HG03095 (cell line): Measurements from ENCODE around the gene DHDDS.
"Not testable (repeated sequence)": the region's sequence is repeated elsewhere in the genome, so short reads cannot be mapped to it uniquely, and the experiment has no call there.

Source experiments
- ATAC-seq: cut with Tn5 transposase; IDR thresholded peaks from one replicate; pipeline ENCODE4 v1.9.1; 2021; ENCODE audit warnings: moderate library complexity; ENCODE audit not compliant: unreplicated experiment

The DHDDS gene, protein sequence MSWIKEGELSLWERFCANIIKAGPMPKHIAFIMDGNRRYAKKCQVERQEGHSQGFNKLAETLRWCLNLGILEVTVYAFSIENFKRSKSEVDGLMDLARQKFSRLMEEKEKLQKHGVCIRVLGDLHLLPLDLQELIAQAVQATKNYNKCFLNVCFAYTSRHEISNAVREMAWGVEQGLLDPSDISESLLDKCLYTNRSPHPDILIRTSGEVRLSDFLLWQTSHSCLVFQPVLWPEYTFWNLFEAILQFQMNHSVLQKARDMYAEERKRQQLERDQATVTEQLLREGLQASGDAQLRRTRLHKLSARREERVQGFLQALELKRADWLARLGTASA

DNA sequence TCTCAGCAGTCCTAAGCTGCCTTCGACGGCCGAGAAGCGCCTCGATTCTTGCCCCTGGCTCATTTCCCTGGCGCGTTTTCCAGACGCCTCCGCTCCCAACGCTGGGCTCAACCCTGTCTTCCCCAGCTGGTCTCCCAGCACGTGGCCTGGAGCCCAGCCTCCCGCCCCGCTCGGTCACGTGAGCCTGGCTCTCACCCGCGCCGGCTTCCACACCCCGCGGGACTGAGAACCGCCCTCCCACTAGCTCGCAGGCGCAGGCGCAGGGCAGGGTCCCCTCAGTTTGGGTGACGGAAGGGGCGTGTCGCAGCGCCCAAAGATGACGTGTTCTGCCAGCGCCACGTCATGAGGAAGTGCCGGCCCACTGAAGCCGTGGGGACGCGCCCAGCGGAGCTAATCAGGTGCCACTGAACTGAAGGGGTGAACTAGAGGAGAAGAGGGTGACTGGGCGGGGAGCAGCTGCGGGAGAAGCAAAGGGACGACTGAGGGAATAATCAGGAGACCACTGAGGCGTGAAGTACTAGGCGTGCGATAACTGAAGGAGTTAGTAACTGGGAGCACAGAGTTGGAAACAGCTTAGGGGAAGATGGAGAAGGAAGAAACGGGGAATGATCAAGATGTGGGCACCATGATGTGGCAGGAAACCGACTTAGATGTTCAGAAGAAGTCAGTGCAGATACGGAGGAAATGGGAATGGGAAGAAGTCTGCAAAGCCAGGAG lies at the start of gene DHDDS:
DHDDS (plus strand) TSS at position 343 of the 717 bp plus-strand sequence. CDS start 625 bp downstream, outside the sequence.
- ATAC-seq: peak; percentile 84

DNA sequence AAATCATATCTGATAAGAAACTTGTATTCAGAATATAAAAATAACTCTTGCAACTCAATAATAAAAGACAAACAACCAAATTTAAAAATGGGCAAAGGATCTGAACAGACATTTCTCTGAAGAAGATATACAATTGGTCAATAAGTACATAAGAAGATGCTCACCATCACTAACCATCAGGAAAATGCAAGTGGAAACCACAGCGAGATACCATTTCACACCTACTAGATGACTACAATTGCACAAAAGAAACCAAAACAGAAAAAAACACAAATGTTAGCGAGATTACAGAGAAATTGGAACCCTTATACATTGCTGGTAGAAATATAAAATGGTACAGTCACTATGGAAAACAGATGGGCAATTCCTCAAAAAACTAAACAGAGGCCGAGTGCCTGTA lies 48.0 kb upstream of the DHDDS start:
- ATAC-seq: no peak

DNA sequence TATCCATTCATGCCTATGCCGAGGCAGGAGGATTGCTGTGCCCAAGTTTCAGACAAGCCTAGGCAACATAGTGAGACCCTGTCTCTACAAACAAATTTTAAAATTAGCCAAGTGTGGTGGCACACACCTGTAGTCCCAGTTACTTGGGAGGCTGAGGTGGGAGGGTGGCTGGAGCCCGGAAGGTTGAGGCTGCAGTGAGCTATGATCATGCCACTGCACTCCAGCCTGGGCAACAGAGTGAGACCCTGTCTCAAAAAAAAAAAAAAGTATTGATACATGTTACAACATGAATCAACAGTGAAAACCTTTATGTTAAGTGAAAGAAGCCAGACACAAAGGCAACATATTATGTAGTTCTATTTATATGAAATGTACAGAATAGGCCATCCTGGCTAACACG lies 47.1 kb upstream of the DHDDS start:
- ATAC-seq: not testable (repeated sequence)

DNA sequence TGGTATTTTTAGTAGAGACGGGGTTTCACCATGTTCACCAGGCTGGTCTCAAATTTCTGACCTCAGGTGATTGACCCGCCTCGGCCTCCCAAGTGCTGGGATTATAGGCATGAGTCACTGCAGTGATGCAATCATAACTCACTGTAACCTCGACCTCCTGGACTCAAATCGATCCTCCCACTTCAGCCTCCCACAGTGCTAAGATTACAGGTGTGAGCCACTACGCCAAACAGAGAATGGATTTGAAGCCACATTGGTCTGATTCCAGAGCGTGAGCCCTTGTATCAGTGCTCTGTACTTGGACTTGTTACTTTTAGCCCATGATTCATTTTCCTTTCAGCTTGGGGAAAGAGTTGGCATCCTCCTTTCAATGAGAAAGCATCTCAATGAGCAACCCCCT lies 44.7 kb upstream of the DHDDS start:
- no peak for ATAC-seq

DNA sequence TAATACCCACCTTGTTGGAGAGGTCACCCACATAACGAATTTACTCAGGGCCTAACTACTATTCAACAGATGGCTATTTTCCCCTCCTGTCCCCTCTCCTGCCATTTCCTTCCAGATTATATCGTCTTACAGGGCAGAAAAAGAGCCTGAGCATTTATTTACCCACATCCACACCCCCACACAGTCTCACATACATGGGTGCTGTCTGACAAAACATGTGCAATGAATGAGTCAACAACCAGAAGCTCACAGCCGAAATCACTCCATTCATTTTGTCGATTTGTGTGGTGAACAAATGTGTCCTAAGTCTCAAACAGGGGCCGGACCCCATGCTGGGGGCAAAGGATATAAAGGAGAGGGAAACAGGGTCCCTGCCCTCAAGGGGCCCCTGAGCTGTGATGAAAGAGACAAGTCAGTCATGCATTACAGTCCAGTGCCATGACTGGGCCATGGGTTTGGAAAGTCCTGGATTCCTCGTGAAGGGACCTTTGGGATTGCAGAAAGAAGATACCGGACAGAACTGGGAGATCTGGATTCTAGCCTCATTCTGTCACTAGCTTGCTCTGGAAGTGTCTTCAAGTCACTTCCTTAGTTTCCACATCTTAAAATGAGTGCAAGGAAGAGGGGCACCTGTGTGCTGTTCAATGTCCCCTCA lies 43.2 kb upstream of the DHDDS start:
- no peak for ATAC-seq

DNA sequence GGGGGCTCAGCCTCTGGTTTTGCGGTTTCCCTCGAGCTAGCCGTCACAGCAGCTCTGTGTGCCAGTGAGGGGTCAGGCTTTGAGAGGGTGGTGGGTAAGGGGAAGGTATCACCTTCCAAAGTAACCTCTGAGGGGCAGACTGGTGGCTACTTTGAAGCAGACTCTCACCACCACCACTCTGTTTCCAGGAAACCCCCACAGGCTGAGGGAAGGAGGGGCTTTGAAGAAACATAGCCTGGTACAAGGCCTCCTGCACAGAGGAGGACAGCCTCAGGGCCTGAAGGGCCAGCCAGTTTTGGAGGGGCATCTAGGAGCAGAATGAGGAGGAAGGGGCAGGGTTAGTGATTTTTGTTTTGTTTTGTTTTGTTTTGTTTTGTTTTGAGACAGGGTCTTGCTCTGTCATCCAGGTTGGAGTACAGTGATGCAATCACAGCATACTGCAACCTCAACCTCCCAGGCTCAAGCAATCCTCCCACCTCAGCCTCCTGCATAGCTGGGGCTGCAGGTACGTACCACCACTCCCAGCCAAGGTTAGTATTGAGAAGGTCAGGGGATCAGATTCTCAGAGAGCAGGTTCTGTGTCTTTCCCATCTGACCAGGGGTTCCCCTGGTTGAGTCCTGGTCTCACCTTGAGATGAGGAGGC lies 42.4 kb upstream of the DHDDS start:
- no peak for ATAC-seq

DNA sequence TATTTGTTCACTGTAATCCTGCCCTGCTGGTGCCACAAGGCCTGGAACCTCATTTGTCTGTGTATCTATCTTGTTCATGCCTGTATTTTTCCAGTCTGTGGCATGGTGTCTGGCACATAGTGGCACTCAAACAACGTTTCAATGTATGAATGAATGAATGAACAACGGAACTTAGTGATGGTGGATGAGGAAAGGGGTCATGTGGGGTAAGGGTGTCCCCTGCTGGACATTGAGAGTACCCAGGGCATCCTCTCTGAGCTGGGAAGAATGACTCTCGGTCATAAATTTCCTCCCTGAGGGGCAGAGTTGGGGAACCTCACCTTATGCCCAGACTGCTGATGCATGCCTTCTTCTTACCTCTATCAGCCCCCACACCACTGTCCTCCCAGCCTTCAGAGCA lies 40.7 kb upstream of the DHDDS start:
- ATAC-seq: no peak

DNA sequence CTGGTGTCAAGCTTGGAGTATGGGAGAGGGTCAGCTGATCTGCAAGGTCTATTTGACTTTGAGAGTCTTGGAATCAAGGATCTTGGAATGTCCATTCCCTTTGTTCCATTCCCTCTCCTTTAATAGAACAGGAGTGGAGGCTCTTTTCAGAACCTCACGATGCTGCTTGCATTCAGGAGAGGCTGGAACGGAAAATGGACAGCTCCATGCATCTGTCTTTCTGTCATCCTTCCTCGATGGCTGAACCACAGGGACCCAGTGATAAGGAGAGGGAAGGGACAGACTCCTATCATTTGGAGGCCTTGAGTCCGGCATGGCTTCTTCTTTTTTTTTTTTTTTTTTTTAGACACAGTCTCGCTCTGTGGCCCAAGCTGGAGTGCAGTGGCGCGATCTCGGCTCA lies 36.4 kb upstream of the DHDDS start:
- ATAC-seq: no peak

DNA sequence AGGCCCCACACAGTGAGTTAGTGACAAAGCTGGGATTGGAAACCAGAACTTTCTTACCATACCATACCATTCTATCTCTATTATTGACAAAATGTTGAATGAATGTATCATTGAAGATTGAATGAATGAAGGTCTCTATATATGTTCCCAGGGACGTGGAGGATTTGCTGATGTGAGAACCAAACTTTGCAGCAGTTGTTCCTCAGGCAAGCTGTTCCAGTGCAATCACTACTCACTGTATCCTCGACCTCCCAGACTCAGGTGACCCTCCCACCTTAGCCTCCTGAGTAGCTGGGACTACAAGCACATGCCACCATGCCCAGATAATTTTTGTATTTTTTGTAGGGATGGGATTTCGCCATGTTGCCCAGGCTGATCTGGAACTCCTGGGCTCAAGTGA lies 33.1 kb upstream of the DHDDS start:
- ATAC-seq: no peak

DNA sequence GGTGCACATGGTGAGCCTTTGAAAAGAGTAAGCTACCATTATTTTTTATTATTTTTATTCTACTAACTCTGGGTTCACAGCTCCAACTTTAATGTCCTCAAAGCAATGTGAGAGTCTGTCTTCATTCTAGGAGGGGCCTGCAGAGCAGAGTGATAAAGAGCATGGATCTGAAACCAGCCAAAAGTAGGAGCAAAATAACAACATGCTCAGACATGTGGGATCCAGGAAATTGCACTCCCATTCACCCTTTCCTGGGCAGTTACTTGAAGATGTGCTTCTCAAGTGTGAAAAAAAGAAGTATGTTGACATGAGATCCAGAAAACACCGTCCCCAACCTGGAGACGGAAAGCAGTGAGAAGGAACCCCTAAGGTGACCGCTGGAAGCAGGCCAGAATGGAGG lies 30.2 kb upstream of the DHDDS start:
- ATAC-seq: no peak

DNA sequence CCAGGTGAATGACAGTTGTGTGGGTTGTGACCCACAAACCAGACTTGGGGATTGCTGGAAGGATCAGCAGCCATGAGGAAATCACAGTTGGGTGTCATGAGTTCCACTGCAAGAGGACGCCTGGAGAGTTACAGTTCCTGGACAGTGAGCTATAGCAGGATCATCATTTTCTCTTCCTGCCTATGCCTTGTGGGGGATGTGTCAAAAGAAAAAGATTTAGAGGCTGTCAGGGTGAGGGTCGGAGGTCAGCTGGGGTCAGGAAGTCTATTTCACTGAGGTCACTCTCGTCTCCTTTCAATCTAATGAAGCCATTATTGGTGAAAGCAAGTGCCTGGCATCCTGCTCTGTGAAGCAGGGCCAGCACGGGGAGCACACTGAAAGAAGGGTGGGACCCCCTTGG lies 28.5 kb upstream of the DHDDS start:
- ATAC-seq: no peak

DNA sequence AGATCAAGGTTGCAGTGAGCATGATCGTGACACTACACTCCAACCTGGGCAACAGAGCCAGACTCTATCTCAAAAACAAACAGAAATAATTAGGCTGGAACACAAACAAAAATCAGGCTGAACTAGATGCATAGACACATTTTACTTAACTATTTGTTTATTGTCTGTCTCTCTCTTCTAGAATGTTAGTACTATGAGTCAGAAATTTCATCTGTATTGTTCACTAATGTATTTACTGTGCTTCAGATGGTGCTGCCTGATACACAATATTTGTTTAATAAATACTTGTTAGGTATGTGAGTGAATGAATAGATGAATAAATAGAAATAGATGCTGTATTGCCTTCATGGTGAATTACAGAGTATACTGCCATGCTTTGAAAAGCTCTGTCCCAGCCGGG lies 27.5 kb upstream of the DHDDS start:
- ATAC-seq: no peak

DNA sequence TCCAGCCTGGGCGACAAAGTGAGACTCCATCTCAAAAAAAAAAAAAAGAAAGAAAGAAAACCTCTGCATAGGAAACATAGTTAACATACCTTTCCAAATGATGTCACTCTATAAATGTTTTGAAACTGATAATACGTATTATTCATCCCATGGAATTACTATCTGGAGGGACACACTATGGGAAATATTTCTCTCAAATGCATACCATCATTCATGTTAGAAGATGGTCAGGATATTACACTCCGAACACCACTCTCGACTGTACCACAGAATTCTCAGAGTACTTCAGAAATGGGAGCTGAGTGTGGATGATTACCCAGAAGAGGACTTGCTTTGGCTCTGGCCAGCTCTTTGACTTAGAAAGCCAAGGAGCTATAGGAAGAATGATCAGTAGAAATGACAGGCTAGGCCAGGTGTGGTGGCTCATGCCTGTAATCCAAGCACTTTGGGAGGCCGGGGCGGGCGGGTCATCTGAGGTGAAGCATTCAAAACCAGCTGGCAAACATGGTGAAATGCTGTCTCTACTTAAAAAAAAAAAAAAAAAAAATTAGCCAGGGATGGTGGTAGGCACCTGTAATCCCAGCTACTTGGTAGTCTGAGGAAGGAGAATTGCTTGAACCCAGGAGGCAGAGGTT lies 26.7 kb upstream of the DHDDS start:
- no peak for ATAC-seq

DNA sequence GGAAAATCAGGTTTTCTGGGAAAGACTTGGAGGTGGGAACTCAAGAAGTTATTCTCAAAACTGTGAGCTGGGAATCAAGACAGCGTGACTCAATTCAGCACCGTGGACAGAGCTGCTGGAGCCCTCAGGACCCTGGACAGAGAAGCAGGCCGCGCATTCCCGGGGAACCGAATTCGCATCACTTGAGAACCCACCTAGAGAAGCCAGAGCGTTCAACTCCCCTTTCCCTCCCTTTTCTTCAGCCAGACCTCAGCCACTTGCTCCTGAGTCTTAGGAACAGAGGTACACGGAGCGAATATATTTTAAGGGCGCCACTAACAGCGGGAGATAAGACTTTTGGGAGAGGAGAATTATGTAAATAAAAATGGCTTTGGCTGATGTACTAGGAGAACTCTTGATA lies 23.5 kb upstream of the DHDDS start:
- ATAC-seq: no peak

DNA sequence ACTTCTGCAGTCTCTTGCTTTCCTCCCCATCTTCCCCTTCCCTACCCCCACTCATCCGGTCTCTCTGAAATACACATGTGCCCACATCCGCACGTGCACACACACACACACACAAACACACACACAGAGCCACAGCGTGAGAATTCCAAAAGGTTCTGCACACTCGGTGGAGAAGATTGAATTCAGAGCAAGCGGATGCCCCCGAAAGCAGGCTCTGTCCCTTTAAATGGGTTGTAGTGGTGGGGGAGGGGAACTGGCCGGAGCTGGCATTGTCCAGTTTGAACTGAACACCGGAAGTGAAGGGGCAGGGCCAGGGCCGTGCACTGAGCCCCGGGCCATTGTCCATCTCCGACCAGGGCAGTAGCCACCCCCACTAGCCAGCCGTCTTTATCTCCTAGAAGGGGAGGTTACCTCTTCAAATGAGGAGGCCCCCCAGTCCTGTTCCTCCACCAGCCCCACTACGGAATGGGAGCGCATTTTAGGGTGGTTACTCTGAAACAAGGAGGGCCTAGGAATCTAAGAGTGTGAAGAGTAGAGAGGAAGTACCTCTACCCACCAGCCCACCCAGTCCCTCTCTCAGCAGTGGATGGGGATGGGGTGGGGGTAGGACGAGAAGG lies 22.8 kb upstream of the DHDDS start:
- no peak for ATAC-seq

DNA sequence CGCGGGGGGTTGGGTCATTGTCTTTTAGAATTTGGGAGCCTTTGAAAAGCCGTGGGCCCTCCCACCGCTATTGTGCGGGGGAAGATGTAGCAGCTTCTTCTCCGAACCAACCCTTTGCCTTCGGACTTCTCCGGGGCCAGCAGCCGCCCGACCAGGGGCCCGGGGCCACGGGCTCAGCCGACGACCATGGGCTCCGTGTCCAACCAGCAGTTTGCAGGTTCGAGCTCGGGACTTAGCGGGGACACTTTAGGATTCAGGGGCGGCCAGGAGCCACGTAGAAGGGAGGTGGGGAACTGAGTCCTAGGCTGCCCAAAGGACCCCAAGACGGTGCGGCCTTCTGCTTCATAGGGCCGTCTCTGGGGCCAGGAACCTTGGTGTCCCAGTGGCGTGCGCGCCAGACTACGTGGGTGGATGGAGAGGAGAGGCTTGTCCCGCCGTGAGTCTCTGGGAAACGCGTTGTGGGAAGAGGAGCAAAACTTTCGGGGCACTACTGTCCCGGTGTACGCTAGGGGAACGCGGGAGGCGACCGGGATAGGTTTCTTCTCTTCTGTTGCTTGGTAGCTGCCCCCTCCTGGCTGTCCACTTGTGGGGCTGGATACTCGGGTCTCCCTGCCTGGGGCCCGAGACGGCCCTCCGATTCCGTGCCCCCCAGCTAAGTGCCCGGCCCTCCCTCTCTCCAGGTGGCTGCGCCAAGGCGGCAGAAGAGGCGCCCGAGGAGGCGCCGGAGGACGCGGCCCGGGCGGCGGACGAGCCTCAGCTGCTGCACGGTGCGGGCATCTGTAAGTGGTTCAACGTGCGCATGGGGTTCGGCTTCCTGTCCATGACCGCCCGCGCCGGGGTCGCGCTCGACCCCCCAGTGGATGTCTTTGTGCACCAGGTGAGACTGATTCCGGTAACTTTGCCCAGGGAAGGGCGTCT lies 21.2 kb upstream of the DHDDS start, which contains the start of gene LIN28A:
LIN28A (plus strand) TSS at position 112 of the 918 bp plus-strand sequence; CDS start at position 187, 75 bp downstream.
- no peak for ATAC-seq

DNA sequence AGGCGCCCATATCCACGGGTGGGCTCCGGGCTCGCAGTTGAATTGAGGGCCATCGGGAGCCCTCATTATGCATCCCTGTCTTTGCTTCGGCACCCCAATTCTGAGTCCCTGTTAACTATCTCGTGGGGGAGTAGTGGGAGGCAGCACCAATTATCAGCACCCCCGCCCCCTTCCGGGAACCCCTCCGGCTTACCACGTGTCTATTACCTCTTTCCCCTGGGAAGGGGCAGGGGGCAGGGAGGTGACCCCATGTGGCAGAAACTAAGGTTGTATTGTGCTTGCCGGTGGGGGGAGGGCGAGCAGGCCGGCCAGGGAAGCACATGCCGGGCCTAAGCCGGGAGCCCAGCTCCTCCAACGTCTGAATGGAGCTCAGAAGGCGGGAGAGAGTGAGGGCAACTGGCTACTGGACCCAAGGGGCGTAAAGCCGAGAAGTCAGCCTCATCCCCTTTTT lies 20.5 kb upstream of the DHDDS start:
- no peak for ATAC-seq

DNA sequence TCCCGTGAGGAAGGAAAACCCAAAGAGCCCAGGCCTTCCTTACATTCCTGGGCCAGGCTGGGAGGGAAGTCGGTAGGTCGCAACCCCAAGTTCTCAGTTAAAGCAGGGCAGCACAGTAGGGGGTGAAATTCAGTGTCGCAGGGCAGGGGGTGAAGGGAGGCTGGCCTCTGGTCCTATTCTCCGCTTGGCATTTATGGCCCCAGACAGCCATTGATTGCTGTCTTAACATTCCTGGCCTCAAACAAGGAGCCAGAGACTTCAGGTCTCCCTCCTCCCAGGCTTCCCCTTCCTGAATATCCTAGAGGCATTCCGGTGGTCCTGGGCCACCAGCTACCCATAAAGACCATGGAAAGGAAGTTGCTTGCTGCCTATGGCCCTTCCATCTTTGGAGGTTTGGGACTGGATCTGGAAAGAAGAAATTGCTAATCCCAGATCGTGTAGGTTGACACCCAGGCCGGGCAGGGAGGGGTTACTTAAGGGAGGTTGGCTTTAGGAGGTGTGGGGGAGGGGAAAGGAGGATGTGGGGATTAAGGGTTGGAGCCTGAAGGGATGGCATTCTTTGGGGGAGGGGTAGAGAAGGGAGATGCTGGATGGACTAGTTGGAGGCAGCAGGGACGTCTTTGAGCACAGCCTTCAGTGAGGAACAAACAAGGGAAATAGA lies 19.8 kb upstream of the DHDDS start:
- no peak for ATAC-seq

DNA sequence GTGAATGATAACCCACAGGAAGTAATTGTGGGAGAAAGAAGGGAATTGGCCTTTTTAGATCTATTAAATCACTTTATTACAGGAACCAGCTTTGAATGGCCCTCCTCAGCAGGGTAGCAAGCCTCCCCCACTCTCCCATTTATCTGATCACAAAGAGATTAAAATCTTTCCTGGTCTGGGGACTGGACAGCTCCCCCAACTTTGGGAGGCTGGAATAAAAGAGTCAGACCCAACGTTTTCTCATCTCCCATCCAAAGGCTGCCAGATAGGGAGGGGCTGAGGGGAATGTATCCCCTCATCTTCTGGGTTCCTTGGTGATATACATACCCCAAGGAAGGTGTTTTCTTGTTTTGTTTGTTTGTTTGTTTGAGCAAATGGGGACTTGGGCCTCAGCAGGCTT lies 19.1 kb upstream of the DHDDS start:
- no peak for ATAC-seq
